HepG2 (cell line): ENCODE data around the gene USP40. TPM values are rescaled to one million over a fixed set of nuclear protein-coding genes. Genes with fewer than 3 reads are reported as not detected.
A peak's percentile ranks its signal among the peaks of the same experiment; 100 is the strongest.

Source experiments
- ATAC-seq: fragments of 200-7000 bp; cut with Tn5 transposase; 3 replicates; pipeline ENCODE4 v1.9.1; 2020; ENCODE audit warnings: mild to moderate bottlenecking, moderate library complexity
- BruUV-seq: library from RNA; stranded (reverse); fragments of 400-500 nt; replicated peaks from 2 replicates; lab custom pipeline; 2021; lab: Mats Ljungman, UMichigan
- CTCF ChIA-PET: fragments of 300-600 bp; formaldehyde crosslinking; extraction: SDS; loops from one replicate; lab custom pipeline; 2021; ENCODE audit warnings: low total read pairs, inconsistent platforms, low intra/inter-chr PET ratio; lab: Yijun Ruan, JAX
- POLR2A ChIA-PET: fragments of 350-600 bp; sonication (Branson Sonifier 250); formaldehyde crosslinking; loops from one replicate; lab custom pipeline; 2020; ENCODE audit warnings: antibody characterized with exemption, inconsistent platforms; lab: Yijun Ruan, JAX
- DNase-seq: peaks from one replicate; pipeline ENCODE4 v3.0.0-alpha.2; 2015; ENCODE audit warnings: low spot score
- FAIRE-seq: peaks from 3 replicates; lab custom pipeline; 2011; peaks lifted over from hg19 to GRCh38; lab: Jason Lieb, UNC
- H2AFZ ChIP-seq: one replicate; pipeline ENCODE4 v1.6.1; 2011; ENCODE audit warnings: low read length, inconsistent platforms
- H3K27ac ChIP-seq: fragments of 300-600 bp; 3 replicates; pipeline ENCODE4 v1.8.0; 2011; ENCODE audit warnings: mixed run types, mild to moderate bottlenecking, mixed read lengths, low read length, inconsistent platforms; ENCODE audit not compliant: insufficient read depth; ENCODE audit errors: extremely low read length
- H3K27me3 ChIP-seq, 2 experiments: fragments of 200-600 bp in 1 of 2; 2 replicates in 1 of 2; 3 replicates in 1 of 2; pipeline versions ENCODE4 v1.6.0 to v1.8.0; 2011; ENCODE audit warnings: low read length in 2 of 2, mild to moderate bottlenecking in 2 of 2, moderate library complexity in 2 of 2, inconsistent platforms in 1 of 2; ENCODE audit not compliant: insufficient read depth in 2 of 2, control insufficient read depth in 1 of 2
- H3K36me3 ChIP-seq, 2 experiments: fragments of 200-600 bp in 1 of 2; replicated peaks in 1 of 2; 2 replicates in 1 of 2; 3 replicates in 1 of 2; pipeline versions ENCODE4 v1.5.1 to v1.8.0; 2011; ENCODE audit warnings: low read length in 2 of 2, inconsistent platforms in 1 of 2; ENCODE audit not compliant: insufficient read depth in 2 of 2, control insufficient read depth in 1 of 2
- H3K4me1 ChIP-seq: 2 replicates; pipeline ENCODE4 v1.5.1; 2012; ENCODE audit warnings: low read length, inconsistent platforms; ENCODE audit not compliant: insufficient read depth
- H3K4me2 ChIP-seq: 2 replicates; pipeline ENCODE4 v1.6.0; 2011; ENCODE audit warnings: low read depth, low read length, inconsistent platforms
- H3K4me3 ChIP-seq, 3 experiments: fragments of 200-600 bp in 1 of 3; sonication (generic), shearing (Covaris generic) in 1 of 3; replicated peaks in 1 of 3; 2 replicates each; pipeline ENCODE4 v1.5.1; 2011 to 2016; ENCODE audit warnings: low read length in 3 of 3, inconsistent platforms in 2 of 3, low read depth in 2 of 3, mild to moderate bottlenecking in 2 of 3, control low read depth in 1 of 3, mixed read lengths in 1 of 3; ENCODE audit not compliant: insufficient read depth in 1 of 3
- H3K79me2 ChIP-seq: one replicate; pipeline ENCODE4 v1.6.1; 2011; ENCODE audit warnings: low read length, inconsistent platforms; ENCODE audit not compliant: insufficient read depth
- H3K9ac ChIP-seq: 2 replicates; pipeline ENCODE4 v1.6.0; 2011; ENCODE audit warnings: mild to moderate bottlenecking, low read depth, low read length, inconsistent platforms; ENCODE audit not compliant: insufficient read depth
- H3K9me3 ChIP-seq: 2 replicates; pipeline ENCODE4 v1.5.1; 2012; ENCODE audit warnings: mild to moderate bottlenecking, low read length
- H4K20me1 ChIP-seq: 2 replicates; pipeline ENCODE4 v1.6.0; 2011; ENCODE audit warnings: inconsistent platforms, mild to moderate bottlenecking, low read length, moderate library complexity; ENCODE audit not compliant: insufficient read depth
- CEBPB ChIP-seq: IDR thresholded peaks from 2 replicates; pipeline ENCODE4 v1.6.1; 2011; ENCODE audit warnings: low read depth, low read length, improper control_type of control experiment, borderline replicate concordance
- CEBPG ChIP-seq: IDR thresholded peaks from 2 replicates; pipeline ENCODE4 v1.6.1; 2016
- DNMT1 ChIP-seq: sonication (generic); formaldehyde crosslinking; IDR thresholded peaks from 2 replicates; pipeline ENCODE4 v1.5.1; 2020; ENCODE audit warnings: mild to moderate bottlenecking, missing genetic modification reagents
- HNRNPL ChIP-seq: fragments of 200-400 bp; formaldehyde crosslinking; IDR thresholded peaks from 2 replicates; pipeline ENCODE4 v1.6.1; 2017; ENCODE audit warnings: mild to moderate bottlenecking, low read depth, low read length
- NCOA5 ChIP-seq: sonication (generic); formaldehyde crosslinking; IDR thresholded peaks from 2 replicates; pipeline ENCODE4 v1.4.0; 2020; ENCODE audit warnings: missing genetic modification reagents
- ZFP90 ChIP-seq: sonication (generic); formaldehyde crosslinking; IDR thresholded peaks from 2 replicates; pipeline ENCODE4 v1.8.0; 2022; ENCODE audit warnings: missing genetic modification reagents, mild to moderate bottlenecking, inconsistent platforms, borderline replicate concordance
- ZNF432 ChIP-seq: sonication (generic); formaldehyde crosslinking; IDR thresholded peaks from 2 replicates; pipeline ENCODE4 v1.5.0; 2020; ENCODE audit warnings: missing genetic modification reagents, mild to moderate bottlenecking, borderline replicate concordance
- ZNF629 ChIP-seq: sonication (generic); formaldehyde crosslinking; conservative IDR thresholded peaks from 2 replicates; pipeline ENCODE4 v1.5.0; 2020; ENCODE audit warnings: missing genetic modification reagents
- ZNF850 ChIP-seq: sonication (generic); formaldehyde crosslinking; conservative IDR thresholded peaks from 2 replicates; pipeline ENCODE4 v1.9.0; 2021; ENCODE audit warnings: mild to moderate bottlenecking, missing genetic modification reagents
- WGBS: methylation state at CpG from one replicate; pipeline ENCODE4 v1.1.6; 2017; ENCODE audit warnings: low lambda C conversion rate; 5-methylcytosine and 5-hydroxymethylcytosine counted together
- in situ Hi-C: cut with HindIII; loops from 2 replicates; pipeline ENCODE4 v1.10.0; 2017; ENCODE audit warnings: low pct_unique_long_range_greater_than_20kb; ENCODE audit not compliant: extremely low pct_ligation_motif_present
- intact Hi-C: fragments of 100-400 bp; cut with micrococcal nuclease; formaldehyde crosslinking; loops from one replicate; pipeline ENCODE4 v1.10.0; 2022; ENCODE audit not compliant: unreplicated experiment
- polyA plus RNA-seq, 8 experiments: library from polyadenylated mRNA; depleted of rRNA in 3 of 8; stranded (reverse) in 7 of 8; unstranded in 1 of 8; fragments of >200 nt; fragmentation: Illumina TruSeq in 4 of 8; extraction: Trizol in 4 of 8; gene quantifications; 2 replicates each; pipeline versions ENCODE4 v1.2.1 to v1.2.3, GENCODE V29; 2011 to 2016; ENCODE audit warnings: low read depth in 4 of 8, missing spikeins in 1 of 8, mixed read lengths in 1 of 8; ENCODE audit not compliant: insufficient read depth in 1 of 8
- total RNA-seq, 5 experiments: library from RNA; depleted of rRNA; stranded (reverse); fragments of >200 nt; fragmentation: Illumina TruSeq; extraction: Trizol; gene quantifications; 2 replicates each; pipeline ENCODE4 v1.2.3, GENCODE V29; 2016; ENCODE audit warnings: low read depth in 1 of 5
- TF ChIP-seq, protein P1 (sequence below): sonication (generic); formaldehyde crosslinking; IDR thresholded peaks from 2 replicates; pipeline ENCODE4 v1.4.0; 2020; ENCODE audit warnings: low read depth, missing genetic modification reagents
- TF ChIP-seq, protein P2 (sequence below): IDR thresholded peaks from 2 replicates; pipeline ENCODE4 v1.4.0; 2020; ENCODE audit warnings: mild to moderate bottlenecking, missing genetic modification reagents

Gene USP40
- total and polyA plus RNA-seq, 2 of the 13 experiments (the other 11 are each of a cell fraction or from before 2014, with no cell fraction given), result 41.0 to 46.3 TPM

DNA sequence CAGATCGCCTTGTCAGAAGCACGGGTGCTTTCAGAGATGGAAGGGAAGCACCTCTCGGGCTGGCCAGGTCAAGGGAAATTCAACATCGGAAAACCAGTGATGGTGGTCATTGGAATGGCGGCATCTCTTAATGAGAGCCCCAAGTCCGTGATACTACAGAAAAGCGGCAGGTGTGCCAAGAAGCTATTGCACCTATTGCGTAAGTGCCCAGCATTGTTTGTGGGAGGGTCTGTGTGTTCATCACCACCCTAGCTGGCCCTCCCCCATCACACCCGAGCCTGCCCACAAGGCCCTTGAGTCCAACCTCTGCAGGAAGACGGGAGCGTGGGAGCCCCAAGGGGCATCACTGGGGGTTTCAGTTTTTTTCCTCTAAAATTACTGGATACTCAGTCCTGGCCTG, 111.6 kb downstream of the USP40 start:
- in situ Hi-C loops (no loop called here), intact Hi-C loops (no loop called here)
- Histone ChIP-seq H4K20me1 (no peaks in the 10 kb centered on the region), H3K9ac (no peak overlapping the region), H2AFZ (no peak overlapping the region), H3K36me3 (peaks cover 41 to 87% of the 10 kb centered on the region in 2 experiments), H3K79me2 (no peaks in the 10 kb centered on the region), H3K27me3 (no peaks in the 10 kb centered on the region), H3K4me1 (peaks cover 5% of the 10 kb centered on the region), H3K9me3 (no peaks in the 10 kb centered on the region), H3K4me3 (no peak overlapping the region), H3K27ac (no peak overlapping the region), H3K4me2 (no peak overlapping the region)
- TF ChIP-seq, protein P1, sequence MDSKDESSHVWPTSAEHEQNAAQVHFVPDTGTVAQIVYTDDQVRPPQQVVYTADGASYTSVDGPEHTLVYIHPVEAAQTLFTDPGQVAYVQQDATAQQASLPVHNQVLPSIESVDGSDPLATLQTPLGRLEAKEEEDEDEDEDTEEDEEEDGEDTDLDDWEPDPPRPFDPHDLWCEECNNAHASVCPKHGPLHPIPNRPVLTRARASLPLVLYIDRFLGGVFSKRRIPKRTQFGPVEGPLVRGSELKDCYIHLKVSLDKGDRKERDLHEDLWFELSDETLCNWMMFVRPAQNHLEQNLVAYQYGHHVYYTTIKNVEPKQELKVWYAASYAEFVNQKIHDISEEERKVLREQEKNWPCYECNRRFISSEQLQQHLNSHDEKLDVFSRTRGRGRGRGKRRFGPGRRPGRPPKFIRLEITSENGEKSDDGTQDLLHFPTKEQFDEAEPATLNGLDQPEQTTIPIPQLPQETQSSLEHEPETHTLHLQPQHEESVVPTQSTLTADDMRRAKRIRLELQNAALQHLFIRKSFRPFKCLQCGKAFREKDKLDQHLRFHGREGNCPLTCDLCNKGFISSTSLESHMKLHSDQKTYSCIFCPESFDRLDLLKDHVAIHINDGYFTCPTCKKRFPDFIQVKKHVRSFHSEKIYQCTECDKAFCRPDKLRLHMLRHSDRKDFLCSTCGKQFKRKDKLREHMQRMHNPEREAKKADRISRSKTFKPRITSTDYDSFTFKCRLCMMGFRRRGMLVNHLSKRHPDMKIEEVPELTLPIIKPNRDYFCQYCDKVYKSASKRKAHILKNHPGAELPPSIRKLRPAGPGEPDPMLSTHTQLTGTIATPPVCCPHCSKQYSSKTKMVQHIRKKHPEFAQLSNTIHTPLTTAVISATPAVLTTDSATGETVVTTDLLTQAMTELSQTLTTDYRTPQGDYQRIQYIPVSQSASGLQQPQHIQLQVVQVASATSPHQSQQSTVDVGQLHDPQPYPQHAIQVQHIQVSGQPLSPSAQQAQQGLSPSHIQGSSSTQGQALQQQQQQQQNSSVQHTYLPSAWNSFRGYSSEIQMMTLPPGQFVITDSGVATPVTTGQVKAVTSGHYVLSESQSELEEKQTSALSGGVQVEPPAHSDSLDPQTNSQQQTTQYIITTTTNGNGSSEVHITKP (CRISPR knock-in tag), result no peak
- TF ChIP-seq CEBPB (peak; percentile 90), NCOA5 (CRISPR knock-in tag) (no peak), CEBPG (0 out of 2 replicates have a peak, but pooled peaks have one; percentile 16), ZNF432 (CRISPR knock-in tag) (no peak)
- ATAC-seq, result no peak
- no TSS peak for BruUV-seq
- FAIRE-seq, result no peak
- no peak for DNase-seq
- ChIA-PET CTCF (no interaction called here), POLR2A (no interaction called here)
- 96% methylated on average over 11 of the region's 11 CpGs for WGBS

DNA sequence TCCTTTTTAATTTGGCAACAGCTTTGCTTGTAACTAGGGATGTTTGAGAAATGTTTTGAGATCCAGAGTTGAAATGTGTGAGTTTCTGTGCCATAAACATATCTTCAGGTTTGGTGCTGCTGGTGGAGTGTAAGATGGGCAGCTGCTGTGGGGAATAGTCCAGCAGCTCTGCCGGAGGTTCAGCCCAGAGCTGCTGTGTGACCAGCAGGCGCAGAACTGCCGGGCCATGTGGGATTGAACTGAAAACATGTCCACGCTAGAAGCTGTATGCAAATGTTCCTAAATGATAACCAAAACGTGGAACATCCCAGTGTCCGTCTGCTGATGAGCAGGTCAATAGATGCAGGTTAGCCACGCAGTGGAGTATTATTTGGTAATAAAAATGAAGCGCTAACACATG, 112.7 kb downstream of the USP40 start:
- no peak overlapping the region for H3K27ac ChIP-seq
- H3K27me3 ChIP-seq, result no peaks in the 10 kb centered on the region
- peaks cover 47 to 92% of the 10 kb centered on the region in 2 experiments for H3K36me3 ChIP-seq
- H3K9me3 ChIP-seq, result no peaks in the 10 kb centered on the region
- ChIA-PET POLR2A (no interaction called here), CTCF (no interaction called here)
- in situ Hi-C loops (no loop called here), intact Hi-C loops (no loop called here)
- DNase-seq (no peak), FAIRE-seq (no peak), ATAC-seq (no peak)
- no peak overlapping the region for H3K4me3 ChIP-seq
- no peak overlapping the region for H2AFZ ChIP-seq
- H4K20me1 ChIP-seq, result no peaks in the 10 kb centered on the region
- no peaks in the 10 kb centered on the region for H3K4me1 ChIP-seq
- no peaks in the 10 kb centered on the region for H3K79me2 ChIP-seq
- H3K4me2 ChIP-seq, result no peak overlapping the region
- BruUV-seq, result no TSS peak
- H3K9ac ChIP-seq, result no peak overlapping the region
- 98% methylated on average over 8 of the region's 8 CpGs for WGBS
- TF ChIP-seq ZNF629 (CRISPR knock-in tag) (no peak), HNRNPL (no peak), DNMT1 (no peak), ZFP90 (no peak), ZNF850 (CRISPR knock-in tag) (no peak)
- TF ChIP-seq, protein P2, sequence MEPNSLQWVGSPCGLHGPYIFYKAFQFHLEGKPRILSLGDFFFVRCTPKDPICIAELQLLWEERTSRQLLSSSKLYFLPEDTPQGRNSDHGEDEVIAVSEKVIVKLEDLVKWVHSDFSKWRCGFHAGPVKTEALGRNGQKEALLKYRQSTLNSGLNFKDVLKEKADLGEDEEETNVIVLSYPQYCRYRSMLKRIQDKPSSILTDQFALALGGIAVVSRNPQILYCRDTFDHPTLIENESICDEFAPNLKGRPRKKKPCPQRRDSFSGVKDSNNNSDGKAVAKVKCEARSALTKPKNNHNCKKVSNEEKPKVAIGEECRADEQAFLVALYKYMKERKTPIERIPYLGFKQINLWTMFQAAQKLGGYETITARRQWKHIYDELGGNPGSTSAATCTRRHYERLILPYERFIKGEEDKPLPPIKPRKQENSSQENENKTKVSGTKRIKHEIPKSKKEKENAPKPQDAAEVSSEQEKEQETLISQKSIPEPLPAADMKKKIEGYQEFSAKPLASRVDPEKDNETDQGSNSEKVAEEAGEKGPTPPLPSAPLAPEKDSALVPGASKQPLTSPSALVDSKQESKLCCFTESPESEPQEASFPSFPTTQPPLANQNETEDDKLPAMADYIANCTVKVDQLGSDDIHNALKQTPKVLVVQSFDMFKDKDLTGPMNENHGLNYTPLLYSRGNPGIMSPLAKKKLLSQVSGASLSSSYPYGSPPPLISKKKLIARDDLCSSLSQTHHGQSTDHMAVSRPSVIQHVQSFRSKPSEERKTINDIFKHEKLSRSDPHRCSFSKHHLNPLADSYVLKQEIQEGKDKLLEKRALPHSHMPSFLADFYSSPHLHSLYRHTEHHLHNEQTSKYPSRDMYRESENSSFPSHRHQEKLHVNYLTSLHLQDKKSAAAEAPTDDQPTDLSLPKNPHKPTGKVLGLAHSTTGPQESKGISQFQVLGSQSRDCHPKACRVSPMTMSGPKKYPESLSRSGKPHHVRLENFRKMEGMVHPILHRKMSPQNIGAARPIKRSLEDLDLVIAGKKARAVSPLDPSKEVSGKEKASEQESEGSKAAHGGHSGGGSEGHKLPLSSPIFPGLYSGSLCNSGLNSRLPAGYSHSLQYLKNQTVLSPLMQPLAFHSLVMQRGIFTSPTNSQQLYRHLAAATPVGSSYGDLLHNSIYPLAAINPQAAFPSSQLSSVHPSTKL (CRISPR knock-in tag), result no peak
